H9 (cell line): ENCODE data around the gene TENM3. TPM values are rescaled to one million over a fixed set of nuclear protein-coding genes. Genes with fewer than 3 reads are reported as not detected.

Experiments
- DNase-seq: peaks from one replicate; pipeline ENCODE4 v3.0.0-alpha.2; 2017
- H2AFZ ChIP-seq: one replicate; pipeline ENCODE4 v1.6.1; 2013; ENCODE audit warnings: mild to moderate bottlenecking, low read length, control low read depth, moderate library complexity
- H2AK5ac ChIP-seq: 2 replicates; pipeline ENCODE4 v1.6.1; 2013; ENCODE audit warnings: low read length, control low read depth, mixed read lengths; ENCODE audit not compliant: insufficient read length
- H2BK120ac ChIP-seq: one replicate; pipeline ENCODE4 v1.6.1; 2013; ENCODE audit warnings: low read depth, mild to moderate bottlenecking, low read length, control low read depth, inconsistent platforms; ENCODE audit not compliant: poor library complexity, severe bottlenecking
- H2BK12ac ChIP-seq: 2 replicates; pipeline ENCODE4 v1.6.1; 2013; ENCODE audit warnings: low read length, control low read depth, mixed read lengths, low read depth; ENCODE audit not compliant: insufficient read length
- H2BK15ac ChIP-seq: 2 replicates; pipeline ENCODE4 v1.6.1; 2013; ENCODE audit warnings: low read depth, low read length, control low read depth
- H2BK20ac ChIP-seq: one replicate; pipeline ENCODE4 v1.6.1; 2013; ENCODE audit warnings: low read depth, mild to moderate bottlenecking, low read length, control low read depth, inconsistent platforms; ENCODE audit not compliant: poor library complexity, severe bottlenecking
- H2BK5ac ChIP-seq: 2 replicates; pipeline ENCODE4 v1.6.1; 2013; ENCODE audit warnings: low read length, control low read depth, mixed read lengths; ENCODE audit not compliant: insufficient read length
- H3K14ac ChIP-seq: 2 replicates; pipeline ENCODE4 v1.6.1; 2013; ENCODE audit warnings: low read length, control low read depth; ENCODE audit not compliant: insufficient read depth
- H3K18ac ChIP-seq: 2 replicates; pipeline ENCODE4 v1.6.1; 2013; ENCODE audit warnings: low read depth, mild to moderate bottlenecking, mixed read lengths, low read length, control low read depth; ENCODE audit not compliant: insufficient read length
- H3K23ac ChIP-seq: 2 replicates; pipeline ENCODE4 v1.6.1; 2013; ENCODE audit warnings: low read length, control low read depth, mixed read lengths, low read depth; ENCODE audit not compliant: insufficient read length
- H3K23me2 ChIP-seq: 2 replicates; pipeline ENCODE4 v1.6.1; 2013; ENCODE audit warnings: low read depth, mild to moderate bottlenecking, mixed read lengths, low read length, control low read depth; ENCODE audit not compliant: insufficient read length, poor library complexity, severe bottlenecking
- H3K27ac ChIP-seq: 2 replicates; pipeline ENCODE4 v1.5.1; 2013; ENCODE audit warnings: low read length, control low read depth, mixed read lengths, low read depth; ENCODE audit not compliant: insufficient read length
- H3K27me3 ChIP-seq: 2 replicates; pipeline ENCODE4 v1.6.1; 2013; ENCODE audit warnings: low read length, control low read depth, inconsistent platforms; ENCODE audit not compliant: insufficient read depth
- H3K4ac ChIP-seq: 2 replicates; pipeline ENCODE4 v1.6.1; 2013; ENCODE audit warnings: low read depth, mild to moderate bottlenecking, control low read depth, inconsistent platforms, low read length, moderate library complexity
- H3K4me1 ChIP-seq: 2 replicates; pipeline ENCODE4 v1.6.1; 2013; ENCODE audit warnings: low read length, control low read depth, inconsistent platforms; ENCODE audit not compliant: insufficient read depth
- H3K4me2 ChIP-seq: 2 replicates; pipeline ENCODE4 v1.6.1; 2013; ENCODE audit warnings: low read length, control low read depth, mixed read lengths; ENCODE audit not compliant: insufficient read length, insufficient read depth
- H3K56ac ChIP-seq: 2 replicates; pipeline ENCODE4 v1.6.1; 2013; ENCODE audit warnings: low read depth, mild to moderate bottlenecking, mixed read lengths, low read length, control low read depth; ENCODE audit not compliant: insufficient read length
- H3K79me1 ChIP-seq: 2 replicates; pipeline ENCODE4 v1.6.1; 2013; ENCODE audit warnings: low read depth, mild to moderate bottlenecking, moderate library complexity, low read length, control low read depth, inconsistent platforms; ENCODE audit not compliant: insufficient read depth, poor library complexity, severe bottlenecking
- H3K79me2 ChIP-seq: 2 replicates; pipeline ENCODE4 v1.6.1; 2013; ENCODE audit warnings: low read length, control low read depth, inconsistent platforms; ENCODE audit not compliant: insufficient read depth
- H3K9ac ChIP-seq: 2 replicates; pipeline ENCODE4 v1.6.1; 2013; ENCODE audit warnings: low read length, control low read depth, mixed read lengths; ENCODE audit not compliant: insufficient read length; ENCODE audit errors: extremely low read depth
- H3K9me3 ChIP-seq: one replicate; pipeline ENCODE4 v1.6.1; 2013; ENCODE audit warnings: low read depth, low read length, inconsistent platforms; ENCODE audit not compliant: control insufficient read depth
- H3T11ph ChIP-seq: one replicate; pipeline ENCODE4 v1.6.1; 2013; ENCODE audit warnings: mild to moderate bottlenecking, low read length, control low read depth, inconsistent platforms
- H4K20me1 ChIP-seq: one replicate; pipeline ENCODE4 v1.6.1; 2013; ENCODE audit not compliant: control insufficient read depth, insufficient read length, insufficient read depth
- H4K5ac ChIP-seq: 2 replicates; pipeline ENCODE4 v1.6.1; 2013; ENCODE audit warnings: low read depth, mild to moderate bottlenecking, mixed read lengths, low read length, control low read depth; ENCODE audit not compliant: insufficient read length
- H4K8ac ChIP-seq: replicated peaks from 2 replicates; pipeline ENCODE4 v1.6.1; 2013; ENCODE audit warnings: low read length, control low read depth, mixed read lengths, low read depth; ENCODE audit not compliant: insufficient read length
- H4K91ac ChIP-seq: 2 replicates; pipeline ENCODE4 v1.6.1; 2013; ENCODE audit warnings: low read depth, mild to moderate bottlenecking, moderate library complexity, mixed read lengths, low read length, control low read depth; ENCODE audit not compliant: insufficient read length
- H3K27ac Mint-ChIP-seq, 3 experiments: 2 replicates in 2 of 3; 3 replicates in 1 of 3; pipeline ENCODE4 v1.8.0; 2020 to 2021; ENCODE audit warnings: mixed read lengths in 3 of 3, mild to moderate bottlenecking in 1 of 3, moderate library complexity in 1 of 3
- H3K27me3 Mint-ChIP-seq: 2 replicates; pipeline ENCODE4 v1.8.0; 2021; ENCODE audit warnings: low read depth, mild to moderate bottlenecking, moderate library complexity, mixed read lengths
- H3K36me3 Mint-ChIP-seq, 3 experiments: 2 replicates in 2 of 3; 3 replicates in 1 of 3; pipeline ENCODE4 v1.8.0; 2020 to 2021; ENCODE audit warnings: low read depth in 3 of 3, mixed read lengths in 3 of 3; ENCODE audit not compliant: insufficient read depth in 1 of 3
- H3K4me1 Mint-ChIP-seq, 2 experiments: 2 replicates each; pipeline ENCODE4 v1.8.0; 2020; ENCODE audit warnings: mixed read lengths in 2 of 2
- H3K4me3 Mint-ChIP-seq, 2 experiments: 2 replicates in 1 of 2; 3 replicates in 1 of 2; pipeline ENCODE4 v1.8.0; 2020 to 2021; ENCODE audit warnings: mild to moderate bottlenecking in 2 of 2, mixed read lengths in 2 of 2, moderate library complexity in 1 of 2
- H3K9me3 Mint-ChIP-seq, 2 experiments: 2 replicates in 1 of 2; 3 replicates in 1 of 2; pipeline ENCODE4 v1.8.0; 2020; ENCODE audit warnings: mild to moderate bottlenecking in 2 of 2, mixed read lengths in 2 of 2, moderate library complexity in 1 of 2
- CTCF ChIP-seq: fragments of 200-600 bp; sonication (generic); conservative IDR thresholded peaks from 3 replicates; pipeline ENCODE4 v1.8.0; 2021; ENCODE audit warnings: antibody characterized with exemption, mild to moderate bottlenecking
- WGBS: extraction: QIAGEN DNeasy Blood & Tissue Kit; methylation state at CpG from one replicate; pipeline ENCODE4 v1.1.7; 2013; ENCODE audit warnings: missing lambda C conversion rate, low lambda C conversion rate, mixed read lengths; ENCODE audit not compliant: insufficient read length; ENCODE audit errors: extremely low coverage; 5-methylcytosine and 5-hydroxymethylcytosine counted together
- total RNA-seq: library from RNA; stranded (reverse); gene quantifications from 2 replicates; pipeline ENCODE4 v1.2.1, GENCODE V29; 2021

The TENM3 gene
- total RNA-seq, 1 experiment from 2014 or later = 49.6 TPM

- Mint-ChIP-seq H3K27me3 (no peaks in the 10 kb centered on the region), H3K27ac (peak overlapping the region in 1 of 3 experiments; percentile 61; a peak in 1 of 7 replicates), H3K4me3 (no peak overlapping the region), H3K4me1 (no peaks in the 10 kb centered on the region; a peak in 1 of 4 replicates), H3K9me3 (no peaks in the 10 kb centered on the region), H3K36me3 (peaks cover 0 to 7% (median 3%) of the 10 kb centered on the region in 3 experiments; a peak in 2 of 7 replicates)
- Histone ChIP-seq H2AK5ac (no peak overlapping the region), H3K14ac (no peak overlapping the region), H2BK12ac (no peak overlapping the region), H2BK5ac (no peak overlapping the region), H3K23ac (no peak overlapping the region), H3K79me2 (no peaks in the 10 kb centered on the region), H4K91ac (no peak overlapping the region), H3K56ac (no peak overlapping the region), H3K27me3 (no peaks in the 10 kb centered on the region), H3K9me3 (no peaks in the 10 kb centered on the region), H2BK20ac (no peak overlapping the region), H4K5ac (no peak overlapping the region), H3K18ac (no peak overlapping the region), H3K27ac (no peak overlapping the region), H3K23me2 (no peaks in the 10 kb centered on the region), H2BK15ac (no peak overlapping the region), H3K9ac (no peak overlapping the region), H2BK120ac (no peak overlapping the region), H4K8ac (no peak overlapping the region), H2AFZ (no peak overlapping the region), H3K79me1 (peaks cover 4% of the 10 kb centered on the region), H3K4me2 (no peak overlapping the region), H3K4me1 (no peaks in the 10 kb centered on the region), H3K4ac (no peak overlapping the region), H4K20me1 (no peaks in the 10 kb centered on the region), H3T11ph (no peak overlapping the region)
- no peak for TF ChIP-seq CTCF
- WGBS = no CpG with 5 or more reads among the region's 23 CpGs
- DNase-seq = no peak
Observed at GRCh38 chr4:182608525-182608924, 365.3 kb downstream of the TENM3 start.
